Renal cortex interstitium (tissue), 11 donors: ENCODE measurements around the gene RCBTB1. TPM values are rescaled to one million over a fixed set of nuclear protein-coding genes. Genes with fewer than 3 reads are reported as not detected.
"Not testable (repeated sequence)": the region's sequence is repeated elsewhere in the genome, so short reads cannot be mapped to it uniquely, and the experiment has no call there.

ENCODE experiments used
- DNase-seq, 11 donors: peaks; one replicate each; pipeline ENCODE4 v3.0.0-alpha.2; 2013; ENCODE audit warnings: low read depth in 9 of 11, low spot score in 4 of 11; ENCODE audit errors: extremely low read depth in 1 of 11
- polyA plus RNA-seq, 3 donors: library from polyadenylated mRNA; unstranded; fragments of 120-200 nt; gene quantifications; one replicate each; pipeline ENCODE4 v1.2.1, GENCODE V29; 2013; ENCODE audit not compliant: insufficient read length in 3 of 3

RCBTB1 gene
- polyA plus RNA-seq, 3 donors = 40.7 to 45.7 (median 43.0) TPM

GRCh38 chr13:49538404-49538803 lies 47.0 kb downstream of the RCBTB1 start:
- no peak for DNase-seq

GRCh38 chr13:49536144-49536873 lies 49.0 kb downstream of the RCBTB1 start:
- no peak for DNase-seq

GRCh38 chr13:49533591-49534269 lies 51.6 kb downstream of the RCBTB1 start:
- DNase-seq = no peak

GRCh38 chr13:49533011-49533410 lies 52.3 kb downstream of the RCBTB1 start:
- no peak for DNase-seq

GRCh38 chr13:49532593-49532992 lies 52.8 kb downstream of the RCBTB1 start:
- peak in 6 of 11 donors; percentile 1 to 20 (median 12) for DNase-seq

GRCh38 chr13:49530457-49530856 lies 54.9 kb downstream of the RCBTB1 start:
- DNase-seq = peak in 6 of 11 donors; percentile 8 to 31 (median 20)

GRCh38 chr13:49528161-49528560 lies 57.2 kb downstream of the RCBTB1 start:
- no peak for DNase-seq

GRCh38 chr13:49527123-49527522 lies 58.2 kb downstream of the RCBTB1 start:
- DNase-seq = no peak

GRCh38 chr13:49524740-49525501 lies 60.4 kb downstream of the RCBTB1 start:
- no peak for DNase-seq

GRCh38 chr13:49521224-49521623 lies 64.1 kb downstream of the RCBTB1 start:
- DNase-seq = no peak

GRCh38 chr13:49517461-49517860 lies 67.9 kb downstream of the RCBTB1 start:
- no peak for DNase-seq

GRCh38 chr13:49516467-49516866 lies 68.9 kb downstream of the RCBTB1 start:
- DNase-seq = no peak

- no peak for DNase-seq
Observed at GRCh38 chr13:49512578-49512977, 72.8 kb downstream of the RCBTB1 start.

GRCh38 chr13:49503951-49504350 lies 81.4 kb downstream of the RCBTB1 start:
- DNase-seq = no peak

GRCh38 chr13:49502954-49503353 lies 82.4 kb downstream of the RCBTB1 start:
- DNase-seq = no peak

- DNase-seq = no peak
Observed at GRCh38 chr13:49499889-49500660, 85.3 kb downstream of the RCBTB1 start.

- DNase-seq = no peak
Observed at GRCh38 chr13:49498206-49498605, 87.2 kb downstream of the RCBTB1 start.

- DNase-seq = no peak
Observed at GRCh38 chr13:49497272-49497671, 88.1 kb downstream of the RCBTB1 start.

GRCh38 chr13:49496837-49497236 lies 88.5 kb downstream of the RCBTB1 start:
- not testable (repeated sequence) for DNase-seq
